Measurements from ENCODE around the gene RUFY3. TPM values are rescaled to one million over a fixed set of nuclear protein-coding genes. Genes with fewer than 3 reads are reported as not detected.
A peak's percentile ranks its signal among the peaks of the same experiment; 100 is the strongest.

The RUFY3 gene
- total and polyA plus RNA-seq, 9 of the 15 experiments (the other 6 are each of a cell fraction or from before 2014, with no cell fraction given), result 4.2 to 31.1 (median 21.5) TPM

DNA sequence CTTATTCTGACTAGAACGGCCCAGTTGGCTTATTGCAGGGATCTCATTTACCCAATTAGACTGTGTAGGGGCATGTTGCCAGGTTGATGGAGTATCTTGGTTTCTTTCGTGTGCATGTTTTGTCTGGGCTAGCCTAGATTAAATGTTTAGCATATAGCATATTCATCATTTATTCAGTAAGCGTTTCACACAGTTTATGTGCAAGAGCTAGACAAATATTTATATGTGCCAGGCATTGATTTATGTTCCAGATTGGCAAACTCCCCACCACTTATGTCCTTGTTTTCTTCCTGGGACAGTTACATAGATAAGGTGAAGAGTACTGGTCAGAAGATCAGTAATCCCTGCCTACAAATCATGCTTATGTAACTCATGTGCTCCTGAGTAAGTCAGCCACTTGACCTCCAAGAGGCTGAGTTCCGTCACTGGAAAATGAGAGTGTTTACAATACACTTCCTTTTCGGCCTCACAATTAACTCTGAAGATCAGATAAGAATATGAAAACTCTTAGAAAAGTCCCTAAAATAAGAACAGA, 57.2 kb downstream of the RUFY3 start (continued):
- TF ChIP-seq, protein P1, sequence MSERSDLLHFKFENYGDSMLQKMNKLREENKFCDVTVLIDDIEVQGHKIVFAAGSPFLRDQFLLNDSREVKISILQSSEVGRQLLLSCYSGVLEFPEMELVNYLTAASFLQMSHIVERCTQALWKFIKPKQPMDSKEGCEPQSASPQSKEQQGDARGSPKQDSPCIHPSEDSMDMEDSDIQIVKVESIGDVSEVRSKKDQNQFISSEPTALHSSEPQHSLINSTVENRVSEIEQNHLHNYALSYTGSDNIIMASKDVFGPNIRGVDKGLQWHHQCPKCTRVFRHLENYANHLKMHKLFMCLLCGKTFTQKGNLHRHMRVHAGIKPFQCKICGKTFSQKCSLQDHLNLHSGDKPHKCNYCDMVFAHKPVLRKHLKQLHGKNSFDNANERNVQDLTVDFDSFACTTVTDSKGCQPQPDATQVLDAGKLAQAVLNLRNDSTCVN (CRISPR knock-in tag; IDR thresholded peaks at IDR 0.05), result no peak
- TF ChIP-seq CBFA2T3 (IDR thresholded peaks at IDR 0.05) (no peak), SLC30A9 (CRISPR knock-in tag; IDR thresholded peaks at IDR 0.05) (no peak), CEBPB (tag; IDR thresholded peaks at IDR 0.05) (no peak), PHTF2 (CRISPR knock-in tag; IDR thresholded peaks at IDR 0.05) (no peak), MCM5 (IDR thresholded peaks at IDR 0.05; ENCODE audit: low read depth) (no peak), IFI16 (CRISPR knock-in tag; IDR thresholded peaks at IDR 0.05) (no peak), NFIX (CRISPR knock-in tag; IDR thresholded peaks at IDR 0.05; ENCODE audit: low read depth) (no peak), ZNF121 (CRISPR knock-in tag; conservative IDR thresholded peaks at IDR 0.05) (no peak), MAFK (IDR thresholded peaks at IDR 0.05; ENCODE audit: low read length) (no peak), SP2 (IDR thresholded peaks at IDR 0.05; ENCODE audit: extremely low read depth, low read depth, low read length, poor library complexity, severe bottlenecking) (no peak), ATF7 (IDR thresholded peaks at IDR 0.05) (peak; percentile 40; the same call in 1 of the 2 replicates), PHF21A (IDR thresholded peaks at IDR 0.05; ENCODE audit: borderline replicate concordance, low read depth) (no peak), ZSCAN32 (CRISPR knock-in tag; IDR thresholded peaks at IDR 0.05) (no peak), SRSF1 (IDR thresholded peaks at IDR 0.05; ENCODE audit: low read depth, low read length) (no peak), FOXA3 (CRISPR knock-in tag; conservative IDR thresholded peaks at IDR 0.05 in 1 of 2, IDR thresholded peaks at IDR 0.05 in 1 of 2) (peak in 1 of 2 experiments; percentile 68; a peak in 2 of 4 replicates), MEIS2 (IDR thresholded peaks at IDR 0.05; ENCODE audit: partially characterized antibody) (peak; percentile 91), RBM34 (IDR thresholded peaks at IDR 0.05; ENCODE audit: borderline replicate concordance, insufficient read depth, low read length) (no peak), ZNF408 (CRISPR knock-in tag; IDR thresholded peaks at IDR 0.05; ENCODE audit: low read depth) (no peak), GABPA (tag; conservative IDR thresholded peaks at IDR 0.05; ENCODE audit: low read depth) (peak; percentile 38; the same call in 1 of the 2 replicates)
- TF ChIP-seq, protein P2, sequence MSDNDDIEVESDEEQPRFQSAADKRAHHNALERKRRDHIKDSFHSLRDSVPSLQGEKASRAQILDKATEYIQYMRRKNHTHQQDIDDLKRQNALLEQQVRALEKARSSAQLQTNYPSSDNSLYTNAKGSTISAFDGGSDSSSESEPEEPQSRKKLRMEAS (CRISPR knock-in tag; IDR thresholded peaks at IDR 0.05), result no peak
- TF ChIP-seq, protein P3, sequence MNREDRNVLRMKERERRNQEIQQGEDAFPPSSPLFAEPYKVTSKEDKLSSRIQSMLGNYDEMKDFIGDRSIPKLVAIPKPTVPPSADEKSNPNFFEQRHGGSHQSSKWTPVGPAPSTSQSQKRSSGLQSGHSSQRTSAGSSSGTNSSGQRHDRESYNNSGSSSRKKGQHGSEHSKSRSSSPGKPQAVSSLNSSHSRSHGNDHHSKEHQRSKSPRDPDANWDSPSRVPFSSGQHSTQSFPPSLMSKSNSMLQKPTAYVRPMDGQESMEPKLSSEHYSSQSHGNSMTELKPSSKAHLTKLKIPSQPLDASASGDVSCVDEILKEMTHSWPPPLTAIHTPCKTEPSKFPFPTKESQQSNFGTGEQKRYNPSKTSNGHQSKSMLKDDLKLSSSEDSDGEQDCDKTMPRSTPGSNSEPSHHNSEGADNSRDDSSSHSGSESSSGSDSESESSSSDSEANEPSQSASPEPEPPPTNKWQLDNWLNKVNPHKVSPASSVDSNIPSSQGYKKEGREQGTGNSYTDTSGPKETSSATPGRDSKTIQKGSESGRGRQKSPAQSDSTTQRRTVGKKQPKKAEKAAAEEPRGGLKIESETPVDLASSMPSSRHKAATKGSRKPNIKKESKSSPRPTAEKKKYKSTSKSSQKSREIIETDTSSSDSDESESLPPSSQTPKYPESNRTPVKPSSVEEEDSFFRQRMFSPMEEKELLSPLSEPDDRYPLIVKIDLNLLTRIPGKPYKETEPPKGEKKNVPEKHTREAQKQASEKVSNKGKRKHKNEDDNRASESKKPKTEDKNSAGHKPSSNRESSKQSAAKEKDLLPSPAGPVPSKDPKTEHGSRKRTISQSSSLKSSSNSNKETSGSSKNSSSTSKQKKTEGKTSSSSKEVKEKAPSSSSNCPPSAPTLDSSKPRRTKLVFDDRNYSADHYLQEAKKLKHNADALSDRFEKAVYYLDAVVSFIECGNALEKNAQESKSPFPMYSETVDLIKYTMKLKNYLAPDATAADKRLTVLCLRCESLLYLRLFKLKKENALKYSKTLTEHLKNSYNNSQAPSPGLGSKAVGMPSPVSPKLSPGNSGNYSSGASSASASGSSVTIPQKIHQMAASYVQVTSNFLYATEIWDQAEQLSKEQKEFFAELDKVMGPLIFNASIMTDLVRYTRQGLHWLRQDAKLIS (CRISPR knock-in tag; IDR thresholded peaks at IDR 0.05), result no peak
- TF ChIP-seq, protein P4, sequence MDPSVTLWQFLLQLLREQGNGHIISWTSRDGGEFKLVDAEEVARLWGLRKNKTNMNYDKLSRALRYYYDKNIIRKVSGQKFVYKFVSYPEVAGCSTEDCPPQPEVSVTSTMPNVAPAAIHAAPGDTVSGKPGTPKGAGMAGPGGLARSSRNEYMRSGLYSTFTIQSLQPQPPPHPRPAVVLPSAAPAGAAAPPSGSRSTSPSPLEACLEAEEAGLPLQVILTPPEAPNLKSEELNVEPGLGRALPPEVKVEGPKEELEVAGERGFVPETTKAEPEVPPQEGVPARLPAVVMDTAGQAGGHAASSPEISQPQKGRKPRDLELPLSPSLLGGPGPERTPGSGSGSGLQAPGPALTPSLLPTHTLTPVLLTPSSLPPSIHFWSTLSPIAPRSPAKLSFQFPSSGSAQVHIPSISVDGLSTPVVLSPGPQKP (CRISPR knock-in tag; IDR thresholded peaks at IDR 0.05), result no peak
- TF ChIP-seq, protein P5, sequence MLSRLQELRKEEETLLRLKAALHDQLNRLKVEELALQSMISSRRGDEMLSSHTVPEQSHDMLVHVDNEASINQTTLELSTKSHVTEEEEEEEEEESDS (CRISPR knock-in tag; IDR thresholded peaks at IDR 0.05), result no peak

Data from K562 (cell line).